ENCODE data around the gene ADRM1. TPM values are rescaled to one million over a fixed set of nuclear protein-coding genes. Genes with fewer than 3 reads are reported as not detected.
A peak's percentile ranks its signal among the peaks of the same experiment; 100 is the strongest.

Gene ADRM1
- total RNA-seq, 1 experiment from 2014 or later: 659 TPM

- DNase-seq (ENCODE audit: low spot score): no peak
These were observed 51.4 kb downstream of the ADRM1 start for GRCh38 chr20:62354031-62354808.

- no peak for DNase-seq (ENCODE audit: low spot score)
These were observed 52.1 kb downstream of the ADRM1 start for GRCh38 chr20:62354811-62355341.

- peak; percentile 58 for DNase-seq (ENCODE audit: low spot score)
These were observed 52.7 kb downstream of the ADRM1 start for GRCh38 chr20:62355516-62355877.

GRCh38 chr20:62355878-62356588 lies 53.2 kb downstream of the ADRM1 start:
- DNase-seq (ENCODE audit: low spot score): no peak

GRCh38 chr20:62356589-62357186 lies 53.9 kb downstream of the ADRM1 start:
- no peak for DNase-seq (ENCODE audit: low spot score)

- peak; percentile 84 for DNase-seq (ENCODE audit: low spot score)
These were observed 54.4 kb downstream of the ADRM1 start for GRCh38 chr20:62357187-62357667.

- DNase-seq (ENCODE audit: low spot score): no peak
These were observed 54.9 kb downstream of the ADRM1 start for GRCh38 chr20:62357681-62358080.

Other genes with a start within 250 kb of the ADRM1 start
- gene TAF4, start 237.1 kb upstream of the ADRM1 start, total RNA-seq (2014; rRNA removed; shearing (Covaris generic)): 12.2 and 14.1 TPM in 2 replicates
- 76.1 and 80.0 TPM in 2 replicates for gene LSM14B, start 180.5 kb upstream of the ADRM1 start, total RNA-seq (2014; rRNA removed; shearing (Covaris generic))
- 822 and 933 TPM in 2 replicates for gene PSMA7, start 159.6 kb upstream of the ADRM1 start, total RNA-seq (2014; rRNA removed; shearing (Covaris generic))
- 57.1 and 65.8 TPM in 2 replicates for gene SS18L1, start 159.2 kb upstream of the ADRM1 start, total RNA-seq (2014; rRNA removed; shearing (Covaris generic))
- 41.9 and 44.2 TPM in 2 replicates for gene MTG2, start 120.0 kb upstream of the ADRM1 start, total RNA-seq (2014; rRNA removed; shearing (Covaris generic))
- not detected in 2 replicates for gene HRH3, start 82.7 kb upstream of the ADRM1 start, total RNA-seq (2014; rRNA removed; shearing (Covaris generic))
- 44.9 and 49.8 TPM in 2 replicates for gene OSBPL2, start 64.5 kb upstream of the ADRM1 start, total RNA-seq (2014; rRNA removed; shearing (Covaris generic))
- 286 and 336 TPM in 2 replicates for gene LAMA5, start 64.3 kb downstream of the ADRM1 start, total RNA-seq (2014; rRNA removed; shearing (Covaris generic))
- 3,073 and 3,139 TPM in 2 replicates for gene RPS21, start 84.1 kb downstream of the ADRM1 start, total RNA-seq (2014; rRNA removed; shearing (Covaris generic))
- gene CABLES2, start 104.3 kb downstream of the ADRM1 start, total RNA-seq (2014; rRNA removed; shearing (Covaris generic)): 9.5 and 9.8 TPM in 2 replicates
- 24.4 and 26.7 TPM in 2 replicates for gene RBBP8NL, start 124.5 kb downstream of the ADRM1 start, total RNA-seq (2014; rRNA removed; shearing (Covaris generic))
- 0.05 and 0.13 TPM in 2 replicates for gene GATA5, start 173.0 kb downstream of the ADRM1 start, total RNA-seq (2014; rRNA removed; shearing (Covaris generic))